Renal cortex interstitium (tissue), 11 donors: Measurements from ENCODE around the gene APBA1. TPM values are rescaled to one million over a fixed set of nuclear protein-coding genes. Genes with fewer than 3 reads are reported as not detected.

Experiments
- DNase-seq, 11 donors: peaks; one replicate each; pipeline ENCODE4 v3.0.0-alpha.2; 2013; ENCODE audit warnings: low read depth in 9 of 11, low spot score in 4 of 11; ENCODE audit errors: extremely low read depth in 1 of 11
- polyA plus RNA-seq, 3 donors: library from polyadenylated mRNA; unstranded; fragments of 120-200 nt; gene quantifications; one replicate each; pipeline ENCODE4 v1.2.1, GENCODE V29; 2013; ENCODE audit not compliant: insufficient read length in 3 of 3

APBA1 gene
- polyA plus RNA-seq, 3 donors = 13.3 to 18.1 (median 16.2) TPM

GRCh38 chr9:69504058-69504457 is 168.1 kb downstream of the APBA1 start:
- DNase-seq = no peak

GRCh38 chr9:69502671-69503301 is 169.4 kb downstream of the APBA1 start:
- no peak for DNase-seq

GRCh38 chr9:69500896-69501295 is 171.3 kb downstream of the APBA1 start:
- no peak for DNase-seq

GRCh38 chr9:69499959-69500358 is 172.2 kb downstream of the APBA1 start:
- no peak for DNase-seq

GRCh38 chr9:69499407-69499806 is 172.8 kb downstream of the APBA1 start:
- no peak for DNase-seq

GRCh38 chr9:69498470-69498869 is 173.7 kb downstream of the APBA1 start:
- no peak for DNase-seq

GRCh38 chr9:69497816-69498215 is 174.4 kb downstream of the APBA1 start:
- DNase-seq = no peak

- DNase-seq = no peak
Observed at GRCh38 chr9:69496846-69497450, 175.2 kb downstream of the APBA1 start.

- DNase-seq = peak in 9 of 11 donors; percentile 7 to 51 (median 29)
Observed at GRCh38 chr9:69495296-69495695, 176.9 kb downstream of the APBA1 start.

- no peak for DNase-seq
Observed at GRCh38 chr9:69494763-69495162, 177.4 kb downstream of the APBA1 start.

GRCh38 chr9:69494208-69494607 is 178.0 kb downstream of the APBA1 start:
- no peak for DNase-seq

- no peak for DNase-seq
Observed at GRCh38 chr9:69486498-69486897, 185.7 kb downstream of the APBA1 start.

- DNase-seq = no peak
Observed at GRCh38 chr9:69485466-69485865, 186.7 kb downstream of the APBA1 start.

GRCh38 chr9:69483886-69484422 is 188.2 kb downstream of the APBA1 start:
- no peak for DNase-seq

GRCh38 chr9:69476797-69477196 is 195.4 kb downstream of the APBA1 start:
- DNase-seq = no peak

- DNase-seq = no peak
Observed at GRCh38 chr9:69476016-69476415, 196.2 kb downstream of the APBA1 start.

- DNase-seq = no peak
Observed at GRCh38 chr9:69474821-69475220, 197.3 kb downstream of the APBA1 start.

- no peak for DNase-seq
Observed at GRCh38 chr9:69472101-69472620, 200.0 kb downstream of the APBA1 start.

- no peak for DNase-seq
Observed at GRCh38 chr9:69471433-69471832, 200.7 kb downstream of the APBA1 start.

- DNase-seq = peak in 7 of 11 donors; percentile 15 to 44 (median 24)
Observed at GRCh38 chr9:69470186-69470977, 201.8 kb downstream of the APBA1 start.
